Activated CD4-positive, alpha-beta T cell treated with anti-CD3 and anti-CD28 coated beads for 4 hours (primary cell): ENCODE results near the gene GABRR1.
A peak's percentile ranks its signal among the peaks of the same experiment; 100 is the strongest.
"Not testable (repeated sequence)": the region's sequence is repeated elsewhere in the genome, so short reads cannot be mapped to it uniquely, and the experiment has no call there.

Experiments used
- DNase-seq, 2 donors: peaks; one replicate each; pipeline ENCODE4 v3.0.0-alpha.2; 2020

Gene GABRR1

GRCh38 chr6:89217299-89217910 lies at the start of gene GABRR1:
GABRR1 (minus strand) TSS chr6:89217358; CDS start chr6:89217322, 36 bp downstream.
- no peak for DNase-seq

DNA sequence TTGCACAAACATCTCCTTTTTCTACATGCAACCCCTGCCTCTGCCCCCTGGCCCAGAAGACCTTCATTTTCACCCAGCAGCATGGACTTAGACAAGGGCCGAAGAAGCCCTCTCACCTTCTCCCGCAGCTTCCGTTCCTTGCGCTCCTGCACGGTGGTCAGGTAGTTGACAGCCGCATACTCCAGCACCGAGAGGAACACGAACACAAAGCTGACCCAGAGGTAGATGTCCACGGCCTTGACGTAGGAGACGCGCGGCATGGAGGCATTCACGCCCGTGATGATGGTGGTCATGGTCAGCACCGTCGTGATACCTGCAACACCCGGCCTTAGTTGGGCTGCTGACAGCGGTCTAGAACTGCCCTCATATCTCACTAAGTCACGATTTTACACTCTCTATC lies 47.1 kb upstream of the GABRR1 start:
- DNase-seq, result no peak

DNA sequence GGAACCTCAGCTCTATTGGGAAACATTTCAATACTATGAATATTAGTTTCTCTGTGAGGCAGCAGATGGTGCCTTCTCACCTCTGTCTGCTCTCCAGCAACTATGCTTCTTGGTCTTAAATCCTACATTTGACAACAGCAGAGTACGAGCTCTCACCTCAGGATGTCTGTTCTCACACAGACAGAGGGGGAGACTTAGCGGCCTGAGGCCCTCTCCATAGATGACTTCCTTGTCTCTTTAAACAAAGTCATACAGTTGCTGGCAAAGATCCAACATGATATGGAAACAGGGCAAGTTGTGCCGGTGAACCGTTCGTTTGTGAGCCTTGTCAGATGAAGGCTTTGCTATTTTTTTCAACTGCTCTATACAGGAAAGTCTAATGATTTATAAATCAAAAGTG lies 43.7 kb upstream of the GABRR1 start:
- no peak for DNase-seq

DNA sequence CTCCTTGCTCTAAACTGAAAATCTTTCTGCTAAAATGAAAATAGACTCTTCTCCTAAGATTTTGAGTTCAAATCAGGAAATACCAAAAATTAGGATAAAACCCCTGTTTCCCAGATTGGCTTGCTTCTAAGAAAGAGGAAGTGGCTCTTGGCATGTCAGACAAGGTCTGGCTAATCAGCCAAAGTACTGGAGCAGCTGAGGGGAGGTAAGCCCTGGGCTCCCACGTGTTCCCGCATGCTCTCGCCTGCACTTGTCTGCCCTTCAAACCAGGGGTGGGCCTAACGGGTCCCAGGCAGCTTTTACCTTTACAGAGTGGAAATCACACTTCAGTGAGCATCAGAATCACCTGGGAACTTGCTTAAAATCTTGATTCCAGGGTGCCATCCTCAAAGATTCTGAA lies 43.2 kb upstream of the GABRR1 start:
- no peak for DNase-seq

DNA sequence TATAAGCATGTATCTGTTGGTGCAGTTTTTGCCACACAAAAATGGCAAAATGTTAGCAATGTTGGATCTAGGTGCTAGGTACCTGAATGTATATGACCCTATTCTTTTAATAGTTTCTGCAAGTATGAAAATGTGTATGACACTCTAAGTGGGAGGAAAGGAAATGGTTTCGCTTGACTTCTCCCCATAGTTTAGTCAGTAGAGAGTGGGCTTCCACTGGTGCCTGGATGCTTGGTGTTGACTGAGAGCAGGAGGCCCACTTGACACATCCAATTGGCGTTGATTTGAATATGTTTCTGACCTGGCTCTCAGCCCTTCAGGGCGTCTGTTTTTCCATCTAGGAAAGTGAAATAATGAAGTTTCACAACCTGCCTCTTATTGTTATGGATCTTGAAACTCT lies 41.8 kb upstream of the GABRR1 start:
- DNase-seq, result no peak

- no peak for DNase-seq
These were observed 40.6 kb upstream of the GABRR1 start for GRCh38 chr6:89257781-89258180.

GRCh38 chr6:89257346-89257745 lies 40.2 kb upstream of the GABRR1 start:
- no peak for DNase-seq

GRCh38 chr6:89255417-89255816 lies 38.3 kb upstream of the GABRR1 start:
- no peak for DNase-seq

DNA sequence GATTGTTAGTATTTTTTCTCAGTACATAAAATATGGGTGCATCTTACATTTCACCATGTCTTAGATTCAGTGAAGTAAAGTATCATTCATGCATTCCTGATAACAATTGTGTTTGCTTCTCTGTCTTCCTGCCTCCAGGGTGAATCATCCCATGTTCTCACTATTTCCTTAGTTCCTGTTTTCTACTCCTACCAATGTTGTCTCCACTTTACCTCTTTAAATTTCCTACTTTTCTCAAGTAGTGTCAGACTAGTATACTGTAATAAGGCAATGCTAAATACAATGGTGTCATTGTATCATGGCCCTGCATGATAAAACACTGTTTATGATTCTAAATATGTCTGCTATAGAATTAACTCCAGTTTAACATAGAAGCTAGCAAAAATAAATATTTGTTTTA lies 37.4 kb upstream of the GABRR1 start:
- DNase-seq, result no peak

DNA sequence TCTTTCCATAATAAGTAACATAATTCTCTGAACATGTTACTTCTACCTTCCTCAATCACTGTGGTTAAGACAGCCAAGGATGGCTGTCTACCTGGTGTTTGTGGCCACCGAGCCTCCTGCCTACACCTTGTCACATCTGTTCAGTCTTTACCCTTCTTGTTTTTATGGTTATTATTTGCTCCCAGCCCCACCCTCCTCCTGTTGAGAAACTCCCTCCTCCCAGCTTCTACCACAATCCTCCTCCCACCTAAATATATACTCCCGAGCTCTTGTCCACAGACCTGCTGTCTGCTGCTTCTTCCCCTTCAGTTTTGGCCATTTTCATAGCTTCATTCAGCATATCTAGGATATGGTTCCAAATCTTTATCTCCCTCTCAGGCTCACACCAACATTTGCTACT lies 35.7 kb upstream of the GABRR1 start:
- DNase-seq, result no peak

DNA sequence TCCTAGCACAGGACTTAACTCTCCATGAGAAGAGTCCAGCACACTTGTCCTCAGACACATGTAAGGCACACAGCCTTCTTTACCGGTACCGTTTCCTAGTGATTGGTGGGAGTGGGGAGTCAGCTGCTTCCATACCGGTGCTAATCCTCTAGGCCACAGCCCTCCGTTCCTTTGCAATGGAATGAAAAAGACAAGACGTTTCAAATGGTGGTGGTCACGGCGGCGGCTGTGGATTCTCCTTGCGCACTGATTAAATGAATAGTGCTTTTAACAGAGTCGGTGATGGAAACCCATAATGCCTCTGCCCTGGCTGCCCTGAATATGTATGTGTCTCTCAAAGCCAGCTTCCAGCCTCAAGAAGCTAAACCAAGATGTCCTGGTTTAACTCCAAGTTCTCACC lies 34.8 kb upstream of the GABRR1 start:
- DNase-seq, result no peak

GRCh38 chr6:89251170-89251569 lies 34.0 kb upstream of the GABRR1 start:
- DNase-seq, result no peak

DNA sequence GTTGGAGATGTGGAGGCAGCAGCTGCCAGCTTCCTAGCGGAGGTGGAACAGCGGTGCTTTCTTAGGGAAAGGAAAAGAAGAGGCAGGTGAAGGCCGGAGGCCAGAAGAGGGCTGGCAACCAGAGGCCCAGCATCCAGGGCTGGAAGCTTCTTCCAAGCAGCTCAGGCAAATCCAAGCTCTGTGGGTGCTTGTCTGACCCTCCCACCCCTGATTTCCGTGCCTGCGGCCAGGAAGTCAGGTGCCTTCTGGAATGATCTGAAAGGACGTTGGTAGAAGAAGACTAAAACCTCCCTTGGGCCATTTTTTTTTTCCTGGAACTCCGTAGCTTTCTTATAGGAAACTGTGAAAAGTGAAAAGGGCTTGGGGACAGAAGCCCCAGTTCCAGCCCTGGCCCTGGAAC lies 33.1 kb upstream of the GABRR1 start:
- no peak for DNase-seq

DNA sequence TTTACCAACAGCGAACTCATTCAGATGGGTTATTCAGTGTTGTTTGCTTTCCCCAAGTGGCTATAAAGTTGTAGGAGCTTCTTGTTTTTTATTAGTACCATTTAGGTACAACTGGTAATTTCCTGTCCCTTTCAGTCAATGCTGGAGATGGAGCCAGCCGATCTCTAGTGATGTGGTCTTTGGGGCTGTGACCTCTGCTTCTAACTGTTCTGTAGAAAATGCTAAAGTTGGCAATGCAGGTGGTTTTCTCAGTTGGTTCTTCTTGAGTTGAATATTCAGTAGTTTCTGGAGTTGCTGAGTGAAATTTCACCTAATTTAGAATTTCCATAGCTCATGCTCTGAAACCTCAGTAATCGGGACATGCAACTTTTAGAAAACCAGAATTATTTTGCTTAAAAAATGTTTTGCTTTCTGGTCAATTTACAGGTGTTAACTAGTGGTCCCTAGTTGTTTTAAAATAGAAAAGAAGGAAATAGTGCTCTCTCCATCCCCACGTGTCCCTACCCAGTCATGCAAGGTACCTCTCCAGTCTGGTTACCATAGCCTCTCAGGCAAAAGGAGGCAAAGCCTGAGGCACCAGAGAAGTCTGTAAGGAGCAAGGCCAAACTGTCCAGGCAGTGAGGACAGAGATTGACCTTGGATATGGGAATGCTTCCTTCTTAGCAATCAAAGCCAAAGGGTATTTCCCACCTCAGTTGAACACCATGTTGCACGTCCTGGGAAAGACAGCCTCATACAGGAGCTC lies 27.3 kb upstream of the GABRR1 start:
- no peak for DNase-seq

DNA sequence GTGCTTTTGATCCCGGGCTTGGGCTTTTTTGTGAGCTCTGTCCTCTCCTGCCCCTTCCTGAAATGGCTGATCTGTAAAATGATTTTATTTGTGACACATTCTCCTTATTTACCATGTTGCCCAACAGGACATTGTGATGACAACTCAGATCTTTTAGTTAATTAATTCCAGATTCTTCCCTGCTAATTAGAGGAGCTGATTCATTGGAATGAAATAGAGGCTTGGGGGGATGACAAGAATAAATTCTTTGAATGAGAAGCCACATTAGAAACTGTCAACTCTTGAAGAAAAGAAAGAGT lies 26.1 kb upstream of the GABRR1 start:
- no peak for DNase-seq

GRCh38 chr6:89242574-89243330 lies 25.6 kb upstream of the GABRR1 start:
- peak in 1 of 2 donors; percentile 4 for DNase-seq

- no peak for DNase-seq
These were observed 22.2 kb upstream of the GABRR1 start for GRCh38 chr6:89239338-89239737.

GRCh38 chr6:89237158-89237557 lies 20.0 kb upstream of the GABRR1 start:
- DNase-seq, result no peak

- DNase-seq, result not testable (repeated sequence)
These were observed 16.4 kb upstream of the GABRR1 start for GRCh38 chr6:89233605-89234004.

GRCh38 chr6:89222712-89223039 lies 5.5 kb upstream of the GABRR1 start:
- no peak for DNase-seq

DNA sequence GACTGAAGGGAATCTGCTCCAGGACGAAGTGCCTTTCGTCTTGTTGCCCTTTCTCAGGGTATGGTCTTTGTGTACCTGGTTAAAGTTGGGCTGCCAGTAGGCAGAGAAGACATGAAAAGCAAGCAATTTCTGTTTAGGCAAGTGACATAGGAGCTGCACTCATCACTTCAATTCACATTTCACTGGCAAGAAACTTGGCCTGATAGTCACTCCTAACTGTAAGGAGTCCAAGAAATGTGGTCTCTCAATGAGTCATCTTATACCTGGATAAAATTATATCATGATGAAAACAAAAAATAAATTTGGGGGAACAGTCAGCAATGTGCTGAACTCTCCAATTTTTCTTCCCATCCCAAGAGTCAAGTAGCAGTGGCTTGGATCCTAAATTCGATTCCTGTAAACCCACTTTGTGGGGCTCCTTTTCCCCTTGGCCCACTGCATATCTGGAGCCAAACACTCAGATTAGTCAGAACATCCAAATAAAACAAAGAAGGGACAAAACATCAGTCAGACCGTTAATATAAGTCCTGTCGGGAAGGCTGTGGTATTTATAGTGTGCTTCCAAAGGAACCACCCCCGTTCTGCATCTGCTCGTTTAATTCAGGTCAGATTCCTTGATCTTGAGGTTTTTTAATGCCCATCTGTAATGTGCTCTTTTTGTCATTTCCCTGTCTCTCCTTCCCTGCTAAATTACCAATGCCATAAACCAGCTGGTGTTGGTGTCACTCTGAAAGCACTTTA lies 5.0 kb upstream of the GABRR1 start:
- DNase-seq, result no peak

DNA sequence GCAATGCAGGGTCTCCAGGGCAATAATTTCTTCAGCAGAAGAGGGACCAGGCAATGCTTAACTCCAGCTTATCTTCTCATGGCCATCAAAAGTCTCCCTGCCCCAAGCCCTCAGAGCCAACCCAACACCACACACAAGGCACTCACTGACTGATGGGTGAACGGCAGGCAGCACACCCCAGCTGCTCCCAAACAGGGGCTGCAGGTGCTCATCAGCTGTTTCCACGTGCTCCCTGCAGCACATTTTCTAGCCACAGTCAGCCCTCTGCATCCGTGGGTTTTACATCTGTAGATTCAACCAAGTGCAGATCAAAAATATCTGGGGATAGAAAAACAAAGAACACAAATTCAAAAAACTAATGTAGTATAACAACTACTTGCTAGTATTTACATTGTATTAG lies 4.0 kb upstream of the GABRR1 start:
- DNase-seq, result no peak

- DNase-seq, result no peak
These were observed 747 bp downstream of the GABRR1 start for GRCh38 chr6:89216411-89216810.

DNA sequence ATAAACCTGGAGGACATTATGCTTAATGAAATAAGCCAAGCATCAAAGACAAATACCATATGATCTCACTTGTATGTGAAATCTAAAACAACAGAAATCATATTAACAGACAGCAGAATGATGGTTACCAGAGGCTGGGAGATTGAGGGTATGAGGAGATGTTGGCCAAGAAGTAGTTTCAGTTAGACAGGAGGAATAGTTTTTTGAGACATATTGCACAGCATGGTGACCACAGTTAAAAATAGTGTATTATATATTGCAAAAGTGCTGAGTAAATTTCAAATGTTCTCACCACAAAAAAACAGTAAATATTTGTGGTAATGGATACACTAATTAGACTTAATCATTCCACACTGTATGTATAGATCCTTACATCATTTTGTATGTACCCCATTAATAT lies 1.8 kb downstream of the GABRR1 start:
- no peak for DNase-seq
